Suppressor macrophage treated with lipopolysaccharide for 4 hours (primary cell): ENCODE results near the gene HIGD1B.
"Not testable (repeated sequence)": the region's sequence is repeated elsewhere in the genome, so short reads cannot be mapped to it uniquely, and the experiment has no call there.

Experiments used
- DNase-seq: peaks from one replicate; pipeline ENCODE4 v3.0.0-alpha.2; 2020

The HIGD1B gene

DNA sequence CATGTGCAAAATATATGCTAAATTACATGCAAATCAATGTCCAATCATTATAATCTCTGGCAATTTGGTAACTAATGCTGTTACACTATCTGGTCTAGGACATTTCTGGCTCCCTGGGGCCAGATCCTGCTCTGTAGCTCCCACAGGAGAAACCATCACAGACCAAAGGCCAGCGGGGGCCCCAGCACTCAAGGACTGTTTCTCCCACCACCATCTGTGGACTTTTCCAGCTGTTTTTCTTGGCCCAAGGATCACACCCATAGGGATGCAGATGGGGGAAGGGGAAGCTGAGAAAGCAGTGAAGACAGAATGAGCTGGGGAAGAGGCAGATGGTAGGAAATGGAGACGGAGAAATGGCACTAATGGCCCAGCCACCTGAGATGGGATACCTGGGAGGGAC lies at the start of gene HIGD1B:
Gene HIGD1B, plus strand, starts transcription at position 298 of the 400 bp plus-strand sequence. CDS start 270 bp downstream, outside the sequence.
- DNase-seq, result no peak

DNA sequence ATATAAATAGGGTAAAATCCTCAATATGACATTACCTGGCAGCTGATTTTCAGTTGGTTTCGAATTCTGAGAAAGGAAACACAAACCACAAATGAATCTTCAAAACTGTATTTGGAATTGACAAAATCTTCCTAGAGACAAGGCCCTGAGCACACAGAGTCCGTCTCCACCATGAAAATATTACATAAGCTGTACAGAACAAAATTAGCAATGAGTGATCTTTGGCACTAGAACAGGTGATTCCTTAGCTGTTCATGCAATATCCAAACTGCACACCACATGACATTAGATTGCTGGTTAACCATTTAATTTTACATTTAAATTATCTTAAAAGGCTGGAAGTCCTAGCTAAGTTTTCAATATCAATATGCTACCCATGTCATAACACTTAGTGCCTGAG lies 49.3 kb upstream of the HIGD1B start:
- no peak for DNase-seq

DNA sequence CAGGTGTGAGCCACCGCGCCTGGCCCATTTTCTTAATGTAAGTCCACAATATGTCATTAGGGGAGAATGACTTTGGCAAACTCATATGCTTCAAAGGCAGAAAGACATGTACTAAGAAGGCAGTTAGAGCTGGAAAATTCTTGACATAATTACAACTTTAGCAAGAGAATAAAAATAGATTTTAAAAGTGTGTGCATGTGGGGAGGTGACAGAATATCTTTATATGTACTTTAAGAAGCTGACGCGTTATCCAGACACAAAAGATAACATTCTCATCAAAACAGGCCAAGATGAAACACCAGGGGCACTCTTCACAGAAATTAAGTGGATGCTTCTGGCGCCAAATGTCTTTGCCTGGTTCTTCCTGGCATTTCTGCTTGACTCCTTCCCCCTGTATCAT lies 45.8 kb upstream of the HIGD1B start:
- DNase-seq, result no peak

- DNase-seq, result no peak
Observed at GRCh38 chr17:44804302-44805089, 43.2 kb upstream of the HIGD1B start.

GRCh38 chr17:44807093-44807816 lies 40.4 kb upstream of the HIGD1B start:
- DNase-seq, result no peak

- DNase-seq, result no peak
Observed at GRCh38 chr17:44807817-44808155, 39.9 kb upstream of the HIGD1B start.

DNA sequence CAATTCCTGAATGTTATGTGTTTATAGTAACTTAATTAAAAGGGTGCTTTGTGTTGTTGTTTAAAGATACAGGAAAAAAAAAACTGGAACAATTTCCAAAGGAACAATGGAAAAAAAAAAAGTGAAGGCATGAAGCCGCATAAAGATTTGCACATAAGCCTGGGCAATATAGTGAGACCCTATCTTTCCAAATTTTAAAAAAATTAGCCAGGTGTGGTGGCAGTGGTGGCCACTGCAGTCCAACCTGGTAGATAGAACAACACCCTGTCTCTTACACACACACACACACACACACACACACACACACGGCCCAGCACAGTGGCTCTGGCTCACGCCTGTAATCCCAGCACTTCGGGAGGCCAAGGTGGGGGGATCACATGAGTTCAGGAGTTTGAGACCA lies 39.5 kb upstream of the HIGD1B start:
- no peak for DNase-seq

DNA sequence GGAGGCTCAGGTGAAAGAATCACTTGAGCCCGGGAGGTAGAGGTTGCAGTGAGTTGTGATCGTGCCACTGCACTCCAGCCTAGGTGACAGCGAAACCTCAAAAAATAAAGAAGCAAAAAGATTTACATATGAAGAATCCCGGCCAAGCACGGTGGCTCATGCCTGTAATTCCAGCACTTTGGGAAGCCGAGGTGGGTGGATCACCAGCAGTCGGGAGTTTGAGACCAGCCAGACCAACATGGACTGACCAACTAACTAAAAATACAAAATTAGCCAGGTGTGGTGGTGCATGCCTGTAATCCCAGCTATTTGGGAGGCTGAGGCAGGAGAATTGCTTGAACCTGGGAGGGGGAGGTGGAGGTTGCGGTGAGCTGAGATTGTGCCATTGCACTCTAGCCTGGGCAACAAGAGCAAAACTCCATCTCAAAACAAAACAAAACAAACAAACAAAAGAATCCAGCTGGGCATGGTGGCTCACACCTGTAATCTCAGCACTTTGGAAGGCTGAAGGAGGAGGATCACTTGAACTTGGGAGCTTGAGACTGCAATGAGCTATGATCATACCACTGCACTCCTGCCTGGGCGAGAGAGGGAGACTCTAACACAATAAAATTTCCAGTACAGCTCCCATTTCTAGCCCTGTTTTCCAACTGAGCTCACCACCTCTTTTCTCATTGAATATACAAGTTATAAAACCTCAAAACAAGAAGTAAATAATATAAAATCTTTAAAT lies 38.9 kb upstream of the HIGD1B start:
- DNase-seq, result not testable (repeated sequence)

GRCh38 chr17:44812263-44812662 lies 35.4 kb upstream of the HIGD1B start:
- DNase-seq, result no peak

DNA sequence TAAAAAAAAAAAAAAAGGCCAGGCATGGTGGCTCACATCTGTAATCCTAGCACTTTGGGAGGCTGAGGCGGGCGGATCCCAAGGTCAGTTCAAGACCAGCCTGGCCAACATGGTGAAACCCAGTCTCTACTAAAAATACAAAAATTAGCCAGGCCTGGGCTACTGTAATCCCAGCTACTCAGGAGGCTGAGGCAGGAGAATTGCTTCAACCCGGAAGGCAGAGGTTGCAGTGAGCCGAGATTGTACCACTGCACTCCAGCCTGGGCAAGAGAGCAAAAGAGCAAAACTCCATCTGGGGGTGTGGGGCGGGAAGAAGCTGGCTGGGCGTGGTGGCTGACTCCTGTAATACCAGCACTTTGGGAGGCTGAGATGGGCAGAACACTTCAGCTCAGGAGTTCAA lies 29.2 kb upstream of the HIGD1B start:
- not testable (repeated sequence) for DNase-seq

DNA sequence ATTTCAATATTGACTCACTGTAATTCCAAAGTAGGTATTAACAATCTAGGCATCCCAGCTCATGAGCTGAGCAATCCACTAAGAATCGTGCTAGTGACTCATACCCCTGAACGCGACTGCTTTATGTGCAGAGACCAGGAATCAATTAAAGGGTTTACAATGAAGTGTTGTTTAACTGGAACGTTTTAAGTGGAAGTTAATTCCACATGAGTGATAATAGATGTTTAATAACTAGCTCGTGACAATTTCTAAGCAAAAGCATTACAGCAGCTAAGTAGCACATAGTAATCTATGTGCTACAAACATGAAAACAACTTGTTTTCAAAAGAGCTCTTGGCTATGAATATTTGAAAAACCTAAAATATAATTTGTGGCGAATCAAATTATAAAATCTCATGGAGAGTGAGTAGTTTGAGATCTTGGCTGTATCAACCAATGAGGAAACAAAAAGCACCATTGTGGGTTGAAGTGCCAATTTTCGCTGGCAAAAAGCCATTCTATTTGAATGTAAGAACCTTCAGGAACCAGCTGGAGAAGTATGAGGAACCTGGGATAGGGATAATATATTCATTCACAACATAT lies 27.0 kb upstream of the HIGD1B start:
- DNase-seq, result no peak

- not testable (repeated sequence) for DNase-seq
Observed at GRCh38 chr17:44825236-44825635, 22.4 kb upstream of the HIGD1B start.

GRCh38 chr17:44826123-44826790 lies 21.4 kb upstream of the HIGD1B start:
- DNase-seq, result no peak

DNA sequence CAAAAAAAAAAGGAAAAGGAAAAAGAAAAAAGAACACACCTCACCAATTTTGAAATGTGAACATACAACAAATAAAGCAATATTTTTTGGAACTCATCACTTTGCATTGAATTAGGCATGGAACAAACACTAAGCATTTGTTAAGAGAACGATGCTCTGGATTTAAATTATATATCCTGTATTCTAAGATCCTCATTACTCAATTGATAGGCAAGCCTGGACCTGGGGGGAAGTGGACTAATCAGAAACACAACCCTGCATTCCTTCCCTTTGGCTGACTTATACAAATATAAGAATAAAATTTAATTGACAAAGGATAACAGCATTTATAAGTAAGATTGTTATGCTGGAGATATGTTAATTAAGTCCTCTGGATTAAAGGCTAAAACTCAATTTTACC lies 19.8 kb upstream of the HIGD1B start:
- no peak for DNase-seq

- peak; percentile 16 for DNase-seq
Observed at GRCh38 chr17:44828919-44829522, 18.7 kb upstream of the HIGD1B start.

DNA sequence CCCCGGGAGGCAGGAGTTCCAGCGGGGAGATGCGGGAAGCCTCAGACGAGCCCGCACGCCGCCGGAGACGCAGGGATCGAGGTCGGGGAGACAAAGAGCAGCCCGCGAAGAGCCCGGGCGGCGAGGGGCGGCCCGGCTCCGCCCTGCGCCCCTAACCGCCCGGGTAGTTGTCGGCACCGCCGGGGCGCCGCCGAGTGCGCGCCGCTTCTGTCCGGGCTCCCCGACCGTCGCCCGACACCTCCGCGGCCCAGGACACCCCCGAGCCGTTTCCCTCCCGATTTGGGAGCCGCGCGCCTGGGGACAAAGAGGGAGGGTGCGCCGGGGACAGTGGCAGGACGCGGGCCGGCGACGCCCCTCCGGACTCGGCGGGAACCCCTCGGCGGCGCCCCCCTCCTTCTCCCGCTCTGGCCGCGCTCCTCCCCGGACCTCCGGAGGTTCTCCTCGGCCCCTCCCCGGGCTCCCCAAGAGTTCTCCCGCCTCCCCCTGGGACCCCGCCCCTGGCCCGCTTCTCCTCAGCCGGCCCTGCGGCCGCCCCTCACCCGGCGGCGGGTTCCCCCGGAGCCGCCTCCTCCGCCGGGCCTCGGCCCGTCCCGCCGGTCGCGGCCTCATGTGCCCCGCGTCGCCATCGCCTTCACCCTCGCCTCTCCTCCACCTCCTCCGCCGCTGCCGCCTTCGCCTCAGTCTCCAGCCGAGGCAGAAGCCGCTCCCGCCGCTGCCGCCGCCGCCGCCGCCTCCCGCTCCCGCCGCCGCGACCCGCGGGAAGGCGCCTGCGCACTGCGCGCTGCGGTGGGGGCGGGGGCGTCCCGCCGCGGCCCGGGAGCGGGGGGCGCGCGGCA lies 17.9 kb upstream of the HIGD1B start, which contains the start of gene GJC1:
Gene GJC1, minus strand, starts transcription at position 765 of the 836 bp plus-strand sequence. CDS start 24,470 bp downstream, outside the sequence.
- peak; percentile 20 for DNase-seq

DNA sequence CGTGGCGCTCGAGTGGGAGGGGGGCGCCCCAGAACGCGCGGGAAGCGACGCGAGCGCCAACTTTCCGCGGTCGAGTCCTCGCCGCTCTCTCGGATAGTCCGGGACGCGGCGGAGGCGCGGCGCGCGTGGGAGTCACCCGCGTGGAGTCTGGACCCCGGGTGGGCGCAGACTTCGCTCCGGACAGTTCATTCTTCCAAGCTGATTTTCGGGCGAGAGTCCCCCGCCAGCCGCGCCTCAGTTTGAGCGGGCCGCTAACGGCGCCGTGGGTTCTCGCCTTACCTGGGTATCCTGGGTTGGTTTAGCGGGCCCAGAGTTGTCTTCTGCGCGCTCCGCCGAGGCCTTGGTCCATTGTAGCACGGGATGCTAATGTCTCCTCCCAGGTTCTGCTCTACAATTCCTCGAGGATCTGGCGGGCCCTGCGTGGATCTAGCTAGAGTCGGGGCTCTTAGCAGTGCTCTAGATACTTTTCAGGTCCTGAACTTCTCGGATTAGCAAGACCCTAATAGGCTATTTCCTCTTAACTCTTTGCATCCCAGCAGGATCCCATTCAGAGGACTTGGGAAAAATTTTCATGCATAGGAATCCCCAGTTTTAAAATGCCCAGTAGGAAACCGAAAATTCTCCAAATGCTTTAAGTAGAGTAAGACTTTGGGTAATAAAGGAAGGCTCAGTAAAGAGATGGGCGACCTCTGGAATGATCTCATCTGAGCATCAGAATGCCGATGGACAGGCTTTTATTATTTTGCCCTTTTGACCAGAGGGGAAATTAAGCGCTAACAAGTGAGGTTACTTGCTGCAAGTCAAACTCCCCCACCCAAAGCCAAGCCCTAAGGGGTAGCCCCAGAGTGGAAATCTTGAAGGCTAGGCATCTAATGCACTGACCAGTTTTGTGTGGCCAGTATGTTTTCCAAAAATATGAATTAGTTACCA lies 17.1 kb upstream of the HIGD1B start:
- DNase-seq, result no peak

DNA sequence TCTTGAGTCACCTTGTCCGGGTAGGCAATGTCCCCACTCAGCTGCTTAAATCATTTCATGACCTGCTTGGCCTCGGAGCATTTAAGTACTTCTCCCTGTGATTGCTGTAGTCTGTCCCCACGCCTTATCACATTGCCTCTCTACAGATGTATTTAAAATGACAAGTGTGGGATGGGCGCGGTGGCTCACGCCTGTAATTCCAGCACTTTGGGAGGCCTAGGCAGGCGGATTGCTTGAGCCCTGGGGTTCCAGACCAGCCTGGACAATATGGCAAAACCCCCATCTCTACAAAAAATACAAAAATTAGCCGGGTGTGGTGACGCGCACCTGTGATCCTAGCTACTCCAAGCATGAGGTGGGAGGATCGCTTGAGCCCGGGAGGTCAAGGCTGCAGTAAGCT lies 16.3 kb upstream of the HIGD1B start:
- DNase-seq, result no peak

GRCh38 chr17:44832805-44833204 lies 14.9 kb upstream of the HIGD1B start:
- DNase-seq, result no peak

DNA sequence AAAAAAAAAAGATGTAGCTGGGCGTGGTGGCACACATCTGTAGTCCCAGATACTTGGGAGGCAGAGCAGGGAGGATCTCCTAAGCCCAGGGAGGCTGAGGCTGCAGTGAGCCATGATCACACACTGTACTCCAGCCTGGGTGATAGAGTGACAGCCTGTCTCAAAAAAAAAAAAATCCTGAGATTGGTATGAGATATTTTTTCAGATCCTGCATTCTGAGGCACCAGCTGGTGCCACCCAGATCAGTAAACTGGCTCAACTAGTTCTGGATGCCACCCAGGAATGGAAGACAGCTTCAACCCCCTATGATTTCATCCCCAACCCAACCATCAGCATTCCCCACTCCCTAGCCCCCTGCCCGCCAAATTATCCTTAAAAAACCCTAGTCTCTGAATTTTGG lies 10.5 kb upstream of the HIGD1B start:
- DNase-seq, result no peak
